HG03175 (cell line): ENCODE data around the gene NUF2.

ENCODE experiments used
- ATAC-seq: cut with Tn5 transposase; IDR thresholded peaks from one replicate; pipeline ENCODE4 v1.9.1; 2021; ENCODE audit warnings: mild to moderate bottlenecking, moderate library complexity; ENCODE audit not compliant: unreplicated experiment

Gene NUF2

GRCh38 chr1:163399976-163400601, 78.3 kb downstream of the NUF2 start:
- no peak for ATAC-seq

- no peak for ATAC-seq
Observed at GRCh38 chr1:163401211-163401610, 79.5 kb downstream of the NUF2 start.
